ENCODE results near the gene NBAS. TPM values are rescaled to one million over a fixed set of nuclear protein-coding genes. Genes with fewer than 3 reads are reported as not detected.

The NBAS gene
- total and polyA plus RNA-seq, 9 of the 15 experiments (the other 6 are each of a cell fraction or from before 2014, with no cell fraction given) = 15.3 to 94.4 (median 69.9) TPM

DNA sequence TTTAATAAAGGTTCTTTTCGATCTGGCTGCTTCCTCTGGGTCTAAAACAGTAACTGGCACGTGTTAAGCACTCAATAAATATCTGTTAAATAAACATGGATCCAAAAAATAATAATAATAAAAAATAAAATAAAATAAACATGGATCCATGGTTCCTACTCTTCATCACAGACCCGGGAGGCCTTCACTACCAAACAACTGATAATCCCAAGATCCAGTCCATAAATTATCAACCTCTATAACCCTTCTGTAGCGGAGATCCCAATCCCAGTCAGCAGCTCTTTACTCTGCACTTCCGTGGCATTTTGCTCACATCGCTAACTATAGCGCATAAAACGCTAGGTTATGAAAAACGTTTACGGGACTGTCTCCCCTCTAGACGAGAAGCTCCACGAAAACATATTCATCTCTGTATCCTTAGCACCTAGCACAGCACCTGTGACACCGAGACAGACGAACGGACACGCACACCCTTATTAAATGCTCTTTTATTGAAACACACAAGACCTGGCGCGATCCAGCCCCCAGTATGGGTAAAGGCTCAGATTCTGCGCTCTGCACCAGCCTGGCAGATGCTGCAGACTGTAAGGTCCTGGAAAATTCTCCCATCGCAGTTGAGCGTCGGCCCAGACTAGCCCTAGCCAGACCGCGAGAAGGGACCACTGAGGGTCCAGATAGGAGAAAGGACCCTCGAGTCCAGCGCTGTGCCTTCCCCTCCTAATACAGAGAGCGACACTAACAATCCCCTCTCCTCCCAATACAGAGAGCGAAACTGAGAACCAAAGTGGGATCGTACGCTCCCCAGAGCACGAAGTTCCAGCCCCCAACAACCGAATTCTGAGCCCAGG, 770 bp downstream of the NBAS start (continued):
- TF ChIP-seq RERE (CRISPR knock-in tag; IDR thresholded peaks at IDR 0.05; ENCODE audit: borderline replicate concordance) (no peak), E4F1 (CRISPR knock-in tag; IDR thresholded peaks at IDR 0.05; ENCODE audit: borderline replicate concordance) (no peak), ZNF696 (CRISPR knock-in tag; conservative IDR thresholded peaks at IDR 0.05) (no peak), NFATC3 (IDR thresholded peaks at IDR 0.05) (no peak), SMARCA5 (IDR thresholded peaks at IDR 0.05) (no peak), ZKSCAN8 (CRISPR knock-in tag; IDR thresholded peaks at IDR 0.05) (no peak), ZNF24 (IDR thresholded peaks at IDR 0.05) (no peak), FOXK2 (conservative IDR thresholded peaks at IDR 0.05 in 1 of 2, IDR thresholded peaks at IDR 0.05 in 1 of 2; ENCODE audit: low read depth in 2 of 2) (no peak)
- TF ChIP-seq, protein P1, sequence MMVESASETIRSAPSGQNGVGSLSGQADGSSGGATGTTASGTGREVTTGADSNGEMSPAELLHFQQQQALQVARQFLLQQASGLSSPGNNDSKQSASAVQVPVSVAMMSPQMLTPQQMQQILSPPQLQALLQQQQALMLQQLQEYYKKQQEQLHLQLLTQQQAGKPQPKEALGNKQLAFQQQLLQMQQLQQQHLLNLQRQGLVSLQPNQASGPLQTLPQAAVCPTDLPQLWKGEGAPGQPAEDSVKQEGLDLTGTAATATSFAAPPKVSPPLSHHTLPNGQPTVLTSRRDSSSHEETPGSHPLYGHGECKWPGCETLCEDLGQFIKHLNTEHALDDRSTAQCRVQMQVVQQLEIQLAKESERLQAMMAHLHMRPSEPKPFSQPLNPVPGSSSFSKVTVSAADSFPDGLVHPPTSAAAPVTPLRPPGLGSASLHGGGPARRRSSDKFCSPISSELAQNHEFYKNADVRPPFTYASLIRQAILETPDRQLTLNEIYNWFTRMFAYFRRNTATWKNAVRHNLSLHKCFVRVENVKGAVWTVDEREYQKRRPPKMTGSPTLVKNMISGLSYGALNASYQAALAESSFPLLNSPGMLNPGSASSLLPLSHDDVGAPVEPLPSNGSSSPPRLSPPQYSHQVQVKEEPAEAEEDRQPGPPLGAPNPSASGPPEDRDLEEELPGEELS (CRISPR knock-in tag; IDR thresholded peaks at IDR 0.05; ENCODE audit: borderline replicate concordance) = no peak
- TF ChIP-seq, protein P2, sequence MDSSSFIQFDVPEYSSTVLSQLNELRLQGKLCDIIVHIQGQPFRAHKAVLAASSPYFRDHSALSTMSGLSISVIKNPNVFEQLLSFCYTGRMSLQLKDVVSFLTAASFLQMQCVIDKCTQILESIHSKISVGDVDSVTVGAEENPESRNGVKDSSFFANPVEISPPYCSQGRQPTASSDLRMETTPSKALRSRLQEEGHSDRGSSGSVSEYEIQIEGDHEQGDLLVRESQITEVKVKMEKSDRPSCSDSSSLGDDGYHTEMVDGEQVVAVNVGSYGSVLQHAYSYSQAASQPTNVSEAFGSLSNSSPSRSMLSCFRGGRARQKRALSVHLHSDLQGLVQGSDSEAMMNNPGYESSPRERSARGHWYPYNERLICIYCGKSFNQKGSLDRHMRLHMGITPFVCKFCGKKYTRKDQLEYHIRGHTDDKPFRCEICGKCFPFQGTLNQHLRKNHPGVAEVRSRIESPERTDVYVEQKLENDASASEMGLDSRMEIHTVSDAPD (CRISPR knock-in tag; IDR thresholded peaks at IDR 0.05) = no peak
- TF ChIP-seq, protein P3, sequence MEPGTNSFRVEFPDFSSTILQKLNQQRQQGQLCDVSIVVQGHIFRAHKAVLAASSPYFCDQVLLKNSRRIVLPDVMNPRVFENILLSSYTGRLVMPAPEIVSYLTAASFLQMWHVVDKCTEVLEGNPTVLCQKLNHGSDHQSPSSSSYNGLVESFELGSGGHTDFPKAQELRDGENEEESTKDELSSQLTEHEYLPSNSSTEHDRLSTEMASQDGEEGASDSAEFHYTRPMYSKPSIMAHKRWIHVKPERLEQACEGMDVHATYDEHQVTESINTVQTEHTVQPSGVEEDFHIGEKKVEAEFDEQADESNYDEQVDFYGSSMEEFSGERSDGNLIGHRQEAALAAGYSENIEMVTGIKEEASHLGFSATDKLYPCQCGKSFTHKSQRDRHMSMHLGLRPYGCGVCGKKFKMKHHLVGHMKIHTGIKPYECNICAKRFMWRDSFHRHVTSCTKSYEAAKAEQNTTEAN (CRISPR knock-in tag; IDR thresholded peaks at IDR 0.05) = no peak

Data from K562 (cell line).